ENCODE measurements around the gene SMIM1.
"Not testable (repeated sequence)": the region's sequence is repeated elsewhere in the genome, so short reads cannot be mapped to it uniquely, and the experiment has no call there.

Gene SMIM1

GRCh38 chr1:3736708-3737107, 35.8 kb upstream of the SMIM1 start:
- DNase-seq (ENCODE audit: low read depth in 2 of 2): no peak

DNA sequence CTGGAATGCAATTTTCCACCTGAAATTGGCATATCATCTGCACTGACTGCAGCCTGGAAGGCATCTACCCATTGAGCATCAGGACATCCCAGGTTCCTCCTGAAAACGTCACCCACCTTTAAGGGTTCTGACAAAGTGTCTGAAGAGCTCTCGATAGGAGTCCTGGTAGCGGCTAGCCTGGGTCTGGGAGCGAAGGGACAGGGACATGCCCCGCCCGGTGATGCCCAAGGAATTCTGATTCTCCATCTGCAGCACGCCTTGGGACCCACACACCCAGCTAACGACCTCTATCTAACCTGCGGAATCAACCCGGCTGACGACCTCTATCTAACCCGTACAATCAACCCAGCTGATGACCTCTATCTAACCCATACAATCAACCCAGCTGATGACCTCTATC, 33.6 kb upstream of the SMIM1 start:
- no peak for DNase-seq (ENCODE audit: low read depth in 2 of 2)

- no peak for DNase-seq (ENCODE audit: low read depth in 2 of 2)
Measured at GRCh38 chr1:3740042-3740441, 32.5 kb upstream of the SMIM1 start.

DNA sequence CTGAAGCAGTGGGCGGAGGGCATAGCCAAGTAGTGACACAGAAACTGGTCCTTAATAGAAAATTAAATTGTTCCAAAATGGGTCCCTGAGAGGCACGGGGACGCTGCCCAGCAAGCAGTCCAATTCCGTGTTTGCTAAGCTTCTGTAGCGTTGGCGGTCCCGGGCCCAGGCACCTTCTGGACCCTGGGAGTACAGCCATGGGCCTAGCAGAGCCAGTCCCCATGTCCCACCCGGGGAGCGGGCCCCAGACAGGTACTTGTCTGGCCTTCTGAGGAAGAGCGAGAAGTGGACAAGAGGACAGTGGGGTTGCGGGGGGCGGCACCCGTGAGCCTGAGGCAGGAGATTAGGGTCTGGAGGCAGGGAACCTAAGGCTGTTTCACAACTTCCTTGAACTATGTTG, 31.8 kb upstream of the SMIM1 start:
- DNase-seq (ENCODE audit: low read depth in 2 of 2): no peak

DNA sequence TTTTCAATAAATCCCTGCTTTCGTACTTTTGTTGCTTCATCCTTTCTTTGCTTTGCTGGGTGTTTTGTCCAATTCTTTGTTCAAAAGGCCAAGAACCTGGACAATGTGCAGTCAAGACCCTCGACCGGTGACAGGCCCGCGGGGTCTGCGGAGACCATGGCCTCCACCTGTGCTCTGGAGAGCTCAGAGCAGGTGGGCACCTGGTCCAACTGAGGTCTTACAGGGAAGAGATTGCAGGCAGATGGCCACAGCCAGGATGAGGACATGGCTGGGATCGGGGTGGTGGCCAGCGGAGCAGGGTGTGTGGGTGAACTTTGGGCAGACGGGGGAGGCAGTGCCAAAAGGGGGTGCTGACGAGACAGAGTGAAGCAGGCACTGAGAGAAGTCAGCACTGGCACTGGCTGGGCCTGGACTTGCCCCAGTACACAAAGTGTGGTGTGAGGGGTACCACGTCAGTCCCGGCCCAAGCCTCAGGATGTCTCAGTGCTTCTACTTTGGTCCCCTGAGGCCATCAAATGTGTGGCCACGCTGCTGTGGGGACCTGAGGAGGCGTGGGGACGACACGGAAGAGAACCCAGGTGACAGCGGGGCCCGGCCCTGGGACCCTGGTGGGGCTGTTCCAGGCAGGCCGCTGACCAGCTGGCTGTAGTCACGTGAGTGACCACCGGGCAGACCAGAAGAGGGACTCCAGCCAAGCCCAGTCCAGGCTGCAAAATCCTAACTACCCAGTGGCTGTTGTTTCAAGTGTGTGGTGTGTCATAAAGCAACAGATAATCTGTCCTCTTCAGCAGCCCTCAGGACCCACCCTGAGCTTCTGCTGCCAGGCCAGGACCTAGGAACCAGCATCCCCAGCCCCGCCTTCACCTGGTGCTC, 30.7 kb upstream of the SMIM1 start:
- no peak for DNase-seq (ENCODE audit: low read depth in 2 of 2)

DNA sequence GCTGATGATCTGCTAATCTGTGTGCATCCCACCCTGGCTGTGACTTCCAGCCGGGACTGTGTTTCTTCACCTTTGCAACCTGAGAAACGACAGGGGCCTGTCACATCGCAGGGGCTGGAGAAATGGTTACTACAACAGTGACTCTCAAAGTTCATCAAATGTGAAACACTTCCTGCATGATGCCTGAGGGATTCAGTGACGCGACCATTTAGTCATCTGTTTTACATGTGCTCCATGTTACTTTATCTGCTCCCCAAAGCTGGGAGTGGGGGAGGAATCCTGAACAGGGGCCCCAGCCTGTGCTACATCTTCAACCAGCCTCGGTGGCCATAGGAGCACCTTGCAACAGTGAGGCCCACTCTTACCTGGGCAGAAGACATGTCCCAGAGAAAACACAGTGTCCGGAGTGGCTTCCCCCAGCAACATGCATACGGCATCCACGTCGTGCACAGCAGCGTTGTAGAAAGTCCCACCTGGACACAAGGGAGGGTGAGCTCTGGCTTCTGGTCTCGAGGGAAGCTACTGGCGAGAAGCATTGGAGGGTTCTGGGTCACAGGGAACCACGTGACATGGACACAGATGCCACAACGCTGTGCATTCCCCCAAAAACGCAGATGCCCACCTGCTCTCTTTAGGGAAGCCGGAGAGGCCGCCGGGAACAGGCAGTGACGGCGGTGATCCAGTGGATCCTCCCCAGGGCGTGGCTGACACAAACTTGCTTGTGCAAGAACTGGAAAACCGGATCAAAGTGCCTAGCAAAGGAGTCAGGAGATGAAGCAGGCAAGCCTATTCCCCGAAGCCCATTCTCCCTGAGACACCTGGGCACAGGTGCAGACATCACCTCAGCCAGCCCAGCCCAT, 29.9 kb upstream of the SMIM1 start:
- DNase-seq (ENCODE audit: low read depth in 2 of 2): no peak

DNA sequence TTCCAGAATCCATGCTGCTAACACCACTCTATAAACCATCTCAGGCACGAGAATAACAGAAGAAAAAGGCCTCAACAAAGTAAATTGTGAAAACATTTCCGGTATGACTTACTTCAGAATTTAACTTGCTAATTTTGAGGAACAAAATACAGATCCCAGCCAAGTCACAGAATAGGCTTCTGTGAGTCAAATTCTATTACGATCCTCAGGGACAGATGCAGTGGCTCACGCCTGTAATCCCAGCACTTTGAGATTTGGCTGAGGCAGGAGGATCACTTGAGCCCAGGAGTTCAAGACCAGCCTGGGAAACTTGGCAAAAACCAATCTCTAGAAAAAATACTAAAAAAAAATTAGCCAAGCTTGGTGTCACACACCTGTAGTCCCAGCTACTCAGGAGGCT, 29.1 kb upstream of the SMIM1 start:
- no peak for DNase-seq (ENCODE audit: low read depth in 2 of 2)

DNA sequence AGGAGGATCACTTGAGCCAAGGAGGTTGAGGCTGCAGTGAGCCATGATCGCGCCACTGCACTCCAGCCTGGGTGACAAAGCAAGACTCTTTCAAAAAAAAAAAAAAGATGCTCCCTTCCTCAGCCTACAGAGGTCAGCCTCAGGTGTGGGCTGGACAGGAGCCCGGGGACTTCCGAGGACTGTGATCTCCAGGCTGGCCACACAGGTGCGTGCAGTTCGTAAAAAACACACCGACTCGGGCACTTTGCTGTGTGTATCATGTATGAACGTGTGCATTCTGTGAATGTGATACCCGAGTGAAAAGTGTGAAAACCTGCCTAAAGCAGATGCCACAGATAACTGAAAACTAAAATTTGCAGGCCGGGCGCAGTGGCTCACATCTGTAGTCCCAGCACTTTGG, 28.7 kb upstream of the SMIM1 start:
- DNase-seq (ENCODE audit: low read depth in 2 of 2): no peak

GRCh38 chr1:3744646-3745045, 27.9 kb upstream of the SMIM1 start:
- DNase-seq (ENCODE audit: low read depth in 2 of 2): no peak

- no peak for DNase-seq (ENCODE audit: low read depth in 2 of 2)
Measured at GRCh38 chr1:3745071-3745470, 27.5 kb upstream of the SMIM1 start.

GRCh38 chr1:3745590-3746381, 26.8 kb upstream of the SMIM1 start:
- no peak for DNase-seq (ENCODE audit: low read depth in 2 of 2)

DNA sequence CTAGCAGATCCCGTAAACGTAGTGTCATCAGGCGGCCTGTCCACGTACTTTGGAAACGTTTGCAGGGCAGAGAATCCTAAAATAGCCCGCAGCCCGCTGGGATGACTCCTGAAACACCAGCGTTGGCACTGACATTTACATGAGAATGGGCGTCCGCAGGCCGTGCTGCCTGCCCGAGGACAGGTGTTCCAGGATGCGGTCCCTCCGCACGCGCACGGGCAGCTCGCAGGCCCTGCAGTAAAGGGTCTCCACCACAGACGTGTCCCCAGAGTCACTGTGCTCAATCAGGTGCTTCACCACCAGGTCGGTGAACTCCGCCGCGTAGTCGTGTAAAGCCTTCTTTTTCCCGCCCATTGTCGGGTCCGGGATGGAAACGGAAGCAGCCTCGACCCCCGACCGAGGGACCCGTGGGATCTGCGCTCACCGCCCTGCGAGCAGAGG, 26.1 kb upstream of the SMIM1 start:
- DNase-seq (ENCODE audit: low read depth in 2 of 2): no peak

- DNase-seq (ENCODE audit: low read depth in 2 of 2): peak; percentile 77 to 93
Measured at GRCh38 chr1:3746830-3747521, 25.6 kb upstream of the SMIM1 start.

DNA sequence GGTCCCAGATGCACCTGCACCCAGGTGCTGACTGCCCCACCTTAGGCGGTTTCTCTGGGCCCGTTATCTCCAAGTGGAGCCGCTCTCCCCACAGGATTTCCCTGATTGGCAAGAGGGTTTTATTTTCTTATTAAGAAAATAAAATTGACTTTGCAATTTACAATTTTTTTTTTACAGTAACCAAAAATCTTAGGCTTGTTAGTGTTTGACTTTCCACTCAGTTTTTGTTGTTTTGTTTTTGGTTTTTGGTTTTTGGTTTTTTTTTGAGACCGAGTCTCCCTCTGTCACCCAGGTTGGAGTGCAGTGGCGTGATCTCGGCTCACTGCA, 25.1 kb upstream of the SMIM1 start:
- no peak for DNase-seq (ENCODE audit: low read depth in 2 of 2)

DNA sequence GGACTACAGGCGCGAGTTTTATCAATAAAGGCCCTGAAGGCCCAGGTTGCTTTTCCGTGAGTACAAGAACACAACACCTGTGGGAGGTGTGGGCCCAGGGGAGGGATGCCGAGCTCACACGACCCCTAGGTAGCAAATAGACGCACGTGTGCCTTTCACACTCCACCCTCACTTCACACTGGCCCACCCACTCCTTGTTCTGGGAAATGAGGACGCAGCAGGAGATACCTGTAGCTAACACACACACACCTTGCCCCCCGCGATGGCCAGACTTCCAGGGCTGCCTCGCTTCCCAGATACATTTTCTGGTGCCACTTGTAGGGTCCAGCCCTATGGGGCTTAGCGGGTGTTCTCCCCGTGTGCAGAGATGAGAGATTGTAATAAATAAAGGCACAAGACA, 24.6 kb upstream of the SMIM1 start:
- DNase-seq (ENCODE audit: low read depth in 2 of 2): no peak

DNA sequence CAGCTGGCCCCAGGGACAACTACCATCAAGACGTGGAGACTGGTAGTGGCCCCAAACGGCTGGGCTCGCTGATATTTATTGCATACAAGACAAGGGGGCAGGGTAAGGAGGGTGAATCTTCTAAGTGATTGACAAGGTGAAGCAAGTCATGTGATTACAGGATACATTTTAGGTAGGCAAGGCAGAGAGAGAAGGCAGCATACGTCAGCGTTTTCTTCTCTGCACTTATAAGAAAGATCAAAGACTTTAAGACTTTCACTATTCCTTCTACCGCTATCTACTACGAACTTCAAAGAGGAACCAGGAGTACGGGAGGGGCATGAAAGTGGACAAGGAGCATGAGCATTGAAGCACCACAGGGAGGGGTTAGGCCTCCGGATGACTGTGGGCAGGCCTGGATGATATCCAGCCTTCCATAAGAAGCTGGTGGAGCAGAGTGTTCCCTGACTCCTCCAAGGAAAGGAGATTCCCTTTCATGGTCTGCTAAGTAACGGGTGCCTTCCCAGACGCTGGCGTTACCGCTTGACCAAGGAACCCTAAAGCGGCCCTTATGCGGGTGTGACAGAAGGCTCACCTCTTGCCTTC, 24.1 kb upstream of the SMIM1 start:
- not testable (repeated sequence) for DNase-seq (ENCODE audit: low read depth in 2 of 2)

DNA sequence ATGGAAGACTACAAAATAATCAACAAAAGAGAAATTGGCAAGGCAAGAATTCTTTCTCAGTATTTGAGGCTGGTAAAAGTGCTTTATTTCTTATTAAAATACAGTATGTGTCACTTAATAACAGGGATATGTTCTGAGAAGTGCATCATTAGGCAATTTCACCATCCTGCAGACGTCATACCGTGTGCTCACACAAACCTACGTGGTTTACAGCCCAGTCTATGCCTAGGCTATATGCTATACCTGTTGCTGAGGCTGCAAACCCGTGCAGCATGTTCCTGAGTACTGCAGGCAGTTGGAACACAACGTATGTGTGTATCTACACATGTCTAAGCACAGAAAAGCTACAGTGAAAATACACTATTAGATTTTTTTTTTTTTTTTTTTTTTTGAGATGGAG, 23.0 kb upstream of the SMIM1 start:
- DNase-seq (ENCODE audit: low read depth in 2 of 2): no peak

DNA sequence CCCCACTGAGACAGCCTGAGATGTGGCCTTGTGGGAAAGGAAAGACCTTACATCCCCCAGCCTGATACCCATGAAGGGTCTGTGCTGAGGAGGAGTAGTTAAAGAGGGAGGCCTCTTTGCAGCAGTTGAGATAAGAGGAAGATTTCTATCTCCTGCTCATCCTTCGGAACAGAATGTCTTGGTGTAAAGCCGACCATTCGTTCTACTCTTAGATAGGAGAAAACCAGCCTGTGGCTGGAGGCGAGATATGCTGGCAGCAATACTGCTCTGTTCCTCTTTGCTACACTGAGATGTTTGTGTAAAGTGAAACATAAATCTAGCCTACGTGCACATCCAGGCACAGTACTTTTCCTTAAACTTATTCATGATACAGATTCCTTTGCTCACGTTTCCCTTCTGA, 21.8 kb upstream of the SMIM1 start:
- DNase-seq (ENCODE audit: low read depth in 2 of 2): no peak

- DNase-seq (ENCODE audit: low read depth in 2 of 2): no peak
Measured at GRCh38 chr1:3752400-3752945, 20.1 kb upstream of the SMIM1 start, which contains the start of gene CCDC27. Gene CCDC27, plus strand, starts transcription at chr1:3752450. Its CDS starts 32 bp downstream, at chr1:3752482.

DNA sequence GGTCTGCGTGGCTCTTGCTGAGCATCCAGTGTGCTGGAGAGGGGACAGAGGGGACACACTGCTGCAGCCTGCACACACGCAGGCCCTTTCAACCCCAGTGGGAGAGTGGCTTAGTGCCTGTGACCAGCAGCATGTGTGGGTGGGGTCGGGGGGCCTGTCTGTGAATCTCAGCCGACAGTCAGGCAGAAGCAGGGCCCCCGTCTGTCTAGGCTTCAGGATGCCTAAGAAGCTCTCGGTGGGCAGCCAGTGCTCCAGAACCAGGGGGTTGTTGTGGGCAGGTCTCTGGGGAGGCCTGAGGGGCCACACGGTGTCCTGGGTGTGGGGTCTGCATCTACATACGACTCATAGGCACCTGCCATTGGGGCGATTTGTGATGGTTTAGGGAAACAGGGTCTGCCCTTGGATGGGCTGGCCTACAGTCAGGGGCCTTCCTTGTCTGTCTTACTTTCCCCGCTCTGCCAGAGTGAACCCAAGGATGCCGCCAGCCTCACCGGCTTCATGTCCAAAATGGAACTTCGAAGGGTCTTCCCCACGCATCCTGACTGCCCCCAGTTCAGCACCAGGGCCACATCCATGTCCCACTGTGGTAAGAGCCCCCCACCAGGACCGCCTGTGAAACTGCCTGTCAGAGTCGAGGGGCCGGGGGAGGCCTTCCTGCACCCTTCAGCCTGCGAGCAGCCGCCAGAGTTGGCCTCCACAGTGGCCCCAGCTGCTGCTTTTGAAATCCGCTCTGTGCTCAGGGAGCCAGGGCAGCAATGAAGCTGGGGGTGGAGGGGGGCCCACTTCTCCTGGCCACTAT, 18.7 kb upstream of the SMIM1 start:
- DNase-seq (ENCODE audit: low read depth in 2 of 2): no peak
